Liver (tissue), 3 donors: ENCODE data around the gene ZBTB47.

Experiments used
- CTCF ChIP-seq: fragments of 150-350 bp; IDR thresholded peaks from 2 replicates; pipeline ENCODE4 v1.5.1; 2017; ENCODE audit warnings: improper control_type of control experiment, low read depth, low read length; ENCODE audit not compliant: missing input control
- EGR1 ChIP-seq, 2 donors: IDR thresholded peaks; 2 replicates each; pipeline ENCODE4 v1.6.1; 2016 to 2018; ENCODE audit warnings: antibody characterized with exemption in 2 of 2, low read depth in 2 of 2
- FOXA1 ChIP-seq: IDR thresholded peaks from 2 replicates; pipeline ENCODE4 v1.6.1; 2016; ENCODE audit warnings: antibody characterized with exemption
- JUND ChIP-seq, 2 donors: IDR thresholded peaks; 2 replicates each; pipeline ENCODE4 v1.6.1; 2016; ENCODE audit warnings: antibody characterized with exemption in 2 of 2
- REST ChIP-seq: IDR thresholded peaks from 2 replicates; pipeline ENCODE4 v1.6.1; 2016; ENCODE audit warnings: antibody characterized with exemption, mild to moderate bottlenecking
- TF ChIP-seq, protein P1 (sequence below): IDR thresholded peaks from 2 replicates; pipeline ENCODE4 v1.6.1; 2016; ENCODE audit warnings: antibody characterized with exemption
- donor health status: healthy.
- donor health status: healthy.

- TF ChIP-seq, protein P1, sequence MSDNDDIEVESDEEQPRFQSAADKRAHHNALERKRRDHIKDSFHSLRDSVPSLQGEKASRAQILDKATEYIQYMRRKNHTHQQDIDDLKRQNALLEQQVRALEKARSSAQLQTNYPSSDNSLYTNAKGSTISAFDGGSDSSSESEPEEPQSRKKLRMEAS = no peak
- TF ChIP-seq CTCF (no peak), EGR1 (IDR thresholded peaks at IDR 0.05; ENCODE audit: low read depth in 2 of 2) (no peak), REST (no peak), JUND (IDR thresholded peaks at IDR 0.05) (no peak), FOXA1 (no peak)
Observed at GRCh38 chr3:42696356-42697288, 43.1 kb downstream of the ZBTB47 start.
